Renal cortical epithelial cell (primary cell): ENCODE measurements around the gene GAB2. TPM values are rescaled to one million over a fixed set of nuclear protein-coding genes. Genes with fewer than 3 reads are reported as not detected.

Experiments
- DNase-seq: peaks from one replicate; pipeline ENCODE4 v3.0.0-alpha.2; 2011; ENCODE audit warnings: low read depth
- total RNA-seq: library from RNA; depleted of rRNA; stranded (reverse); fragments of >200 nt; gene quantifications from 2 replicates; pipeline ENCODE4 v1.2.3, GENCODE V29; 2014

The GAB2 gene
- total RNA-seq, 1 donor from 2014 or later: 11.0 TPM

DNA sequence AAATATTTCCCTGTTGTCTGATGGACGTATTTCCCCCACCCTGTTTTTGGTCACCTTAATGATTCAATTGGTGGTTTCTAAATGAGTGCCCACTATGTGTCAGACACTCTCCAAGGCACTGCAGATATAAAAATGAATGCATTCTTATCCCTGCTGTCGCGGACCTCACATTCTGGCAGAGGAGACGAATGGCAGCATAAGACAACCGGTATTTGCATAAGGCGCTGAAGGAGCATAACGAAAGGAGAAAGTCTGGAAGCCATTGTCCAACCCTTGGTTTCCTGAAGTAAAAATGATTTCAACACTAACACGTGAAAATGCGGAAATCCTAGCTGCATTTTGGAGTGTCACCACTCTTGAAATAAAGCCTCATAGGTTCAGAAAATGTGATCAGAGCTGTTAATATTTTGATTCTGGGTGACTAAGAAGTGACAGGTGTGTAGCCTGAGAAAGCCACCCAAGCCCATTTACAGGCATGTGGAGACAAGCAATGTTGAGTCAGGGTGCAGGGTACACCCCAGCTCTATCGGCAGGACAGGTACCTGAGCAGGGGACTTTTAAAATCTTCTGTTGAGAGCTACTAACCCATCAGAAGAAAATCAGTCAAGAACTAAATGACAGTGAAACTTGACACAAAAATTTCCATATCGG is 10.1 kb upstream of the GAB2 start:
- DNase-seq: no peak

DNA sequence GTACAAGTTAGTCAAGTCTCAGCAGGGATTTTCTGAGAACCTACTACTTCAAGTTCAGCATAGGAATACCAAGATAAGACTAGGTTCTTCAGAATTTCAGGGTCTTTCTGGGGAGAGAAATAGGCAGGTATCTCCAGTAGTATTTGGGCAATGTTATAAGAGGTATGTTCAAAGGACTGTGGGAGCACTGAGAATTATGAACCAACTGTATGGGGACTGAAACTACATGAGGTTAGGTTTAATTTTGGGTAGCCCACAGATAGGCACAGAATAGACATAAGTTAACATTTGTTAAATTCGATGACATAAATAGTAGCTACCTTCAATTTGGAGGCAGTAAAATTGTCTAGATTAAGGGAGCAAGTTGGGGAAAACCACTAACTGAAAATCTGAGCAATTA is 9.2 kb upstream of the GAB2 start:
- no peak for DNase-seq

DNA sequence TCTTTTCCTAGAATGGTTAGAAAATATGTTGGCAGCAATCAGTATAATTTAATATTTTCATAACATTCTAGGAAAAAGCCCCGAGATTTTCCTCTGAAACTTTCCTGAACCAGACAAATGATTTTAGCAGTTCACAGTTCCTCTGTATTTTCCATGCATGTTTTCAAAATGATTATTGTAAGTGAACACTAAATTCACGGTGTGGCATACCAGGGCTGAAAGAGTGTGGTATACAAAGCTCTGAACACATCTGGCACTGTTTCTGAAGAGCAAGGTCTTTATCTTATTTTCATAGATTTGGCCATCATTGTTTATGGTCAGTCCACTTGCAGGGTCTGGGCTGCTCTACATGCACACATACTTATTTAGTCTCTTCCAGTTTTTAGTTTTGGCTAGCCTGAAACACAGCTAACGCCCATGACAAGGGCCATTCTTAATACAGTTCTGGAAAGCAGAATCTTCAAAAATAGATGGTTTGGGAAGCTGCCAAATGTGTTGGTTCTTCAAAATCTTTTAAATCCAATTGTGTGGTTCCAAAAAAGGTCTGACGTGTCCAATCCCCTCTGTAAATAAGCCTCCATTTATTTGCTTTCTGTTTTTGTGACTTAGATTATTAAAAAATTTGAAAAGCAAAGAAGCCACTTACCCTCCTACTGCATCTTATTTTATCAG is 7.9 kb upstream of the GAB2 start:
- DNase-seq: no peak

DNA sequence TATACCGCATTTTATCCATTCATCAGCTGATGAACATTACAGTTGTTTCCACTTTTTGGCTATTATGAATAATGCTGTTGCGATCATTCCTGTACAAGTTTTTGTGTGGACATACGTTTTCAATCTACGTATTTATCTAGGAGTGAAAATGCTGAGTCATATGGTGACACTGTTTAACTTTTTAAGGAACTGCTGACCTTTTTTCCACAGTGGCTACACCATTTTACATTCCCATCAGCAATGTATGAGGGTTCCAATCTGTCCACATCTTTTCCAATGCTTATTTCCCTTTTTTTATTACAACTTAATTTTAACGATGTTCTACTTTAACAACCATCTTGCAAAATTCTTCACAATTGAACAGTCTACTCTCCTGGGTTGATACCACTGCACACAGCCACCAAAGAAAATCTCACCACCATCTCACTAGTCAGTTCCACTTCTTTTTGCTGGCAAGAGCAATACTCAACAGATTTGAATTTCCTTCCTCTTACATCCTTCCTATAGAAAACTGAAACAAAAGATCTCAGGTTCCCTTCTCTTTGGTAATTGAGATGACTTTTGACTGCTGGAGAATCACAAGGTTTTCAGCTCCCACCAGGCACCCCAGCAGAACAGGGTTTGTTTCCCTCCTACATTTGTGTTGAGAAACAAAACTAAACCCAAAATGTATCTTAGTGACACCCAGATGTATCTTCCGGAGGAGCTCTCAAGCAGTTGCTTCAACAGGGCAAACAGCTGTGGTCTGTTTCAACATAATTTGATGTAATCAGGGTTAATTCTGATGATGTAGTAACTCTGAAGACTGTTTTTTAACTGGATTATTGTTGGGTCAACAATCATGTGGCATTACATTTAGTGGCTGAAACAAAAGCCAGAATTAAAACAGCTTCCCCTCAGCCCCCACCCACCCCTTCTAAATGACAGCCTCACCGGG is 7.0 kb upstream of the GAB2 start:
- peak; percentile 26 for DNase-seq

DNA sequence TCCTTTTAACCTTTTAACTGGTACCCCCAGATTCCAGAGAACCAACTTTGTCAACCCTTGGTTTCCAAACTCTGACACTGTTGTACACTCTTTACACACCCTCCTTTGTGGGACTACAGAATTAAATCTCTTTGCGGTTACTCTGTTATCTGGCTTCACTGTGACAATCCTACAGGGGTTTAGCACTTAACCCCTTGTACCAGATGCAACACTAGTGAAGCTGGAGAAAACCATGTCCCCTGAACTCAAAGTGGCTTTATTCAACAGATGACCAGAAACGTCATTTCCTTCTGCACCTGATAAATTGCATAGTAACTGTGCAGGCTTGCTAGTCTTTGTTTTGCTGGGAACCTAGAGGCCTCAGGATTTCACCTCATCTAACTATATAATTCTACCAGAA is 5.6 kb upstream of the GAB2 start:
- DNase-seq: no peak

DNA sequence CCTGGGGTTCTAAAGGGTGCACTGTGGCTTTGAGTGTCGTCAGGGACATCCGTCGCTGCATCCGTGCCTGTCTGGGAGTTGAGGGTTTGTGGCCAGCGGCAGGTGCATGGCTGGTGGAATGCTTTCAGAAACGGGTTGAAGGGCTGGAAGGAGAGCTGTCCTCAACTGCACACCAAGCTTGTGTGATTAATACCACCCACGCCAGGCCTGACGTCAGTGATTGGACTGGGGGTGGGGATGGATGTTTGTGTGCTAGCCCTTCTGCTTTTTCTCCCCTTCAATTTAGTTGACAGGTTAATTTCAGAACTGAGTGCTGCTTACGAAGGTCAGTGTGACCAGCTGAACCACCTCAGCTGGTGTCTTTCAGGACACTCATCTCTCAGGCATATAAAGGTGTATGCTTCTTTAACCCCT is 3.2 kb upstream of the GAB2 start:
- DNase-seq: peak; percentile 79

DNA sequence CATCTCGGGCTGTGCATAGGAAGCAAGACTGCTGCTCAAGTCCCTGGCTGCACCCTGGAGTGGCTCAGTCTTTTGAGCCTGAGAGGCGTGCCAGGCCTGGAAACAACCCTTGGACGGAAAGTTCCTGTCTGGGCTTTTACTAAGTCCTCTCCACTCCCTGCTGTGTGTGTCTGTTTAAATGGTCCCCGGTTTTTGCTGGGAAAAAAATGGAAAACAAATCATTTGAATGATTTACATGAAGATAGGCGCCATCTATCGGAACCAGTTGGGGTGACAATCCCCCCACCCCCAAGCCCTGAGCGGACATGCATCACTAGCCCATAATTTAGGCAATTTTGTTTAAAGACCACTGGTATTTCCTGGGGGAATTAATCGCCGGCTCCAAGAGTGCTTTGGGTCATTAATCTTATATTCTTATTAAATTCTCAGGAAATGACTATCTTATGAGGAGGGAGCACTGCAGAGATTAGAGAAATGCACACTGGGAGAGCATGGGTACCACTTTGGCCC is 2.7 kb upstream of the GAB2 start:
- peak; percentile 79 for DNase-seq

DNA sequence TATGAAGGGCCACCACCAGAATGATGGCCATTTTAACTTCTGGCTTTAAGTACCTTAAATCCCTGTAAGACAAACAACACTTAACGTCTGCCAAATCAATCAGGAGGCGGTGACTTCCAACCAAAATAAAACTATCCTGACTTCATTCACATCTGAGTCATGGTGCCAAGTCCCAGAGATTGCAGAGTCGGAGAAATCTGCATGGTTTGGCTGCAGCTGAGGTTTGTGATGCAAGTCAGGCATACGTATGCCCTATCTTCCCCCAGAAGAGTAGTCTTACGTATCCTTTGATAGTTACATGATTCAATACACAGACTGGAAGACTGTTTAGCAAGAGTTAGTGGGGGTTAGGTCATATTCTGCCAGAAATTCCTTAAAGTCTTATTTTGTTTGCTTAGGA is 1.7 kb upstream of the GAB2 start:
- DNase-seq: peak; percentile 92

DNA sequence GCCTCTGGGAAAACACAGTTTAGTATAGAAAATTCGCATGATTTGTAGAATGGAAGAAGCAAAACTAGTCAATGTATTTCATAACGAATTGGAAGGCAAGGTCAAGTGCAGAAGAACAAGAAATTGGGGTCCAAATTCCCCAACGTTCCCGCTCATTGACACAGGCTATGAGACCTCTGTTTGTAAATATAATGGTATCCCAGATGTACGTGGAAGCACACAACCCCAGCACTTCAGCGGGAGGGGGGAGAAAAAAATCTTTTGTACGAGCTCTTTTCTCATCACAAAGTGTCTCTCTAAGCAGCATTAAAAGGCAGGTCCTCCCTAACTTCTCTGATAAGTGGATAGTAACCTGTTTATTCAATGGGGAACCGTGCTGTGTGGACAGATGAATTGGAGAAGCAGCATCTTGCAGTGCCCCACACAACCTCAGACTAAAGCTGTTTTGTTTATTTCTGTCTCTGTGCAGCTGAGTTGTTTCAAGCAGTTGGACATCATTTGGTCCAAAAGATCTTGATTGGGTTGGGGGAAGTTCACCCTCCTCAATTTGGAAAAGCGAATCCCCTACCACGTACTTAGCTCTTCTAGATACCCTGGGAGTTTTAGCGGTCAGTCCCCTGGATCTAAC is 1.1 kb upstream of the GAB2 start:
- DNase-seq: peak; percentile 2

DNA sequence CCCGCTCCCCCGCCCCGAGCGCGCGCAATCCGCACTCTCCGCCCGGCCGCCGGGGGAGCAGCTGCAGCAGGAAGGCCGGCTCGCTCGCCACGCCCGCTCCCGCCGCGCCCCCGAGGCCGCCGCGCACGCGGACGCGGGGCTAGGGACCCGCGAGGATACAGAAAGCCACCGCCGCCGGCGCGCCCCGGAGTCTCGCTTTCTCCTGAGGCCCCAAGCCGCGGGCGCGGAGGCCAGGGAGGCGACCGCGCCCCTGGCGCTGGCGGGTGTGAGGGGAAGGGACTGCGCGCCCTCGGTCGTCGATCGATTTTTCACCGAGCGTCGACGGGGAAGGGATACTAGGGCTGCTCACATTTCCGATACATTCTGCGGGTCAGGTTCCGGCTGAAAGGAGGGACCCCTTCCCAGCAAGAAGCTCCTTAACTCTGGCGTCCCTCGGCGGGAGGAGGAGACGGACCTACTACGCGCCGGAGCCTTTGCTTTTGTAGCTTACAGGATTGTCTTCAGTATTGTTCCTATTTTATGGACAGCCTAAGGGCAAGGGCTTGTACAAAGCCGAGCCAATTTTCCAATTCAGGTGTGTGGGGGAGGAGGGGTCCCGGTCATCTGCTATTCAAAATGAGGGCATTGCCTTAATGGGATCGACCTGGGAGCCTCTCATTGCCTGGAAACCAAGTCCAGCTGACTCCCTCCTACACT is 416 bp upstream of the GAB2 start:
- peak; percentile 7 for DNase-seq

DNA sequence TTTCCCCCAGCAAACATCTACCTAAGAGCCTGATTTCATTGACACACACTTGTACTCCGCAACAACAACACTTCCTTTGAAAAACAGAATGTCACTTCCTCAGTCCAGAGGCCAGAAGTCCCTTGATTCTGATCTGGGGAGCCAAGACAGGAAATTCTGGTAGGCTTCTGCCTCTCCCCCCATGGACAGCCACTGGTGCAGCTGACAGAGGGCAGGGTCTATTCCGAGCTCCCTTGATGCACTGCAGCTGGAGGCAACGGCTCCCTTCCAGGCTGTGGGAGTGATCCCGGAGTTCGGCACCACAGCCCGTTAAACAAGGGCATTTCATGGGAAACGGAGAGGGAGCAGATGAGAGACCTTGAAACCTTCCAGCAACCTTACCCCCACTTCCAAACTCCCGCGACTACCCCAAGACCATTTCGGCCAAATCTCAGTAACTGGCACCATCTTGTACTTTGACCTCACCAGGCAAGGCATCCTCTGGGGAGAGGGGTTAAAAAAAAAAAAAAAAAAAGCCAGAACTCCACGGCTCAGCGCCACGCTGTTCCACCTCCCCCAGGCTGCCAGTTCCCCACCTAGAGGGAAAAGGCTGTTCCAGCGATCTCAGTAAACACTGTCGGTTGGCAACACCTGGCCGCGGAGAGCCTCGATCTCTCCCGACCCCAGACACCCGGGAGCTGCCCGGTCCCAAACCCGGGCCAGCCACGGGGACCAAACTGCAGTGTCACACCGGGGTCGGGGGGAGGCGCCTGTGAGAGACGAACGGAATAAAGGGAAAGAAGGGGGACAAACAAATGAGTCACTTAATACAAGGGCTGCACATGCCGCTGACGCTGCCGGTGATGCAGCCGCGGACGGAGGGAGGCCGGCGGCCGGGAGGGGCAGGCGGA is 1.1 kb downstream of the GAB2 start:
- DNase-seq: peak; percentile 74

DNA sequence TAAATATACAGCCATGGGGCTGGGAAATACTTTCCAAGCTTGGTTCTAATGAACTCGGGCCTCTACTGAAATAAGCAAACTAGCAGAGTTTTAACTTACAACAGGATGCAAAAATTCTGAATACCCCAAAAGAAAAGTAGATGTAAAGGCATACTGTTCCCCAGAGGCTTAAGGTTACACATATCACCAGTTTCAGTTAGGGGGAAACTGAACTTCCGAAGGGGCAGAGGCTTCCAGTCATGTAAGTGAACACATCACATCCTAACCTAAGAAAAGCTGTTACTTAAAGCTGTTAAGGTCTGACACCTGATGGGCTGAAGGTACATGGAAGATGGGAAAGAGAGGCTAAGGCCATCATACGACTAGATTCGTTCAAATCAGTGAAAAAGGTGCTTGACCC is 2.3 kb downstream of the GAB2 start:
- DNase-seq: no peak

DNA sequence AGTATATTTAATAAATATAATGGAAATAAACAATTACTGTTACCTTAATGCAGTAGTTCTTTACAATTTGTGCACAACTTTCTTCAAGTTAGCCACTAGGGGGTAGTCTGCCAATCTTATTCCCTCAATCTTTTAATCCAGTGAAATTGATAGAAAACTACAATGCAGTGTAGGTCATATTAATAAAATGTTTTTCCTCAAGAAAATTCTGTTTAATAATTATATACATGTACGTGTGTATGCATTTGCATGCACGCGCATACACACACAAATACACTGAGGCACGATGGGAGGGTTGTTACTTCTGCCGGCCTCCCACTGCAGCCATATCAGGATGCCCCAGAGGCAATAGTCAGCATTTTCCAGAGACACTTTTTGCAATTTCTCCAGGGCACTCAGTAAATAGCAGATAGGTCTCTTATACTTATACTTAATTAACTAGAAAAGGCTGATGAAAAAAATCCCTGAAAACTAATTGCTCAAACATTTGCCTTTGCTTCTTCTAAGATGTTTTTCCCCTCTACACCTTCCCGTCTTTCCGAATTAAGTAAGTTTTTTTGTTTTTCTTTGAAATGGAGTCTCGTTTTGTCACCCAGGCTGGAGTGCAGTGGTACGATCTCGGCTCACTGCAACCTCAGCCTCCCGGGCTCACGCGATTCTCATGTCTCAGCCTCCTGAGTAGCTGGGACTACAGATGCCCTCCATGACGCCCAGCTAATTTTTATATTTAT is 3.1 kb downstream of the GAB2 start:
- peak; percentile 32 for DNase-seq

DNA sequence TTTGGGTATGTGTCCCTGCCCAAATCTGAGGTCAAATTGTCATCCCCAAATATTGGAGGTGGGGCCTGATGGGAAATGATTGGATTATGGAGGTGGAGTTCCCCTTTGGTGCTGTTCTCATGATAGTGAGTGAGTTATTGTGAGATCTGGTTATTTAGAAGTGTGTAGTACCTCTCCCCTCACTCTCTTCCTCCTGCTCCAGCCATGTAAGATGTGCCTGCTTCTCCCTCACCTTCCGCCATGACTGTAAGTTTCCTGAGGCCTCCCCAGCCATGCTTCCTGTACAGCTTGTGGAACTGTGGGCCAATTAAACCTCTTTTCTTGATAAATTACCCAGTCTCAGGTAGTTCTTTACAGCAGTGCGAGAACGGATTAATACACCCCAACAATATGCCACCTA is 9.0 kb downstream of the GAB2 start:
- no peak for DNase-seq

DNA sequence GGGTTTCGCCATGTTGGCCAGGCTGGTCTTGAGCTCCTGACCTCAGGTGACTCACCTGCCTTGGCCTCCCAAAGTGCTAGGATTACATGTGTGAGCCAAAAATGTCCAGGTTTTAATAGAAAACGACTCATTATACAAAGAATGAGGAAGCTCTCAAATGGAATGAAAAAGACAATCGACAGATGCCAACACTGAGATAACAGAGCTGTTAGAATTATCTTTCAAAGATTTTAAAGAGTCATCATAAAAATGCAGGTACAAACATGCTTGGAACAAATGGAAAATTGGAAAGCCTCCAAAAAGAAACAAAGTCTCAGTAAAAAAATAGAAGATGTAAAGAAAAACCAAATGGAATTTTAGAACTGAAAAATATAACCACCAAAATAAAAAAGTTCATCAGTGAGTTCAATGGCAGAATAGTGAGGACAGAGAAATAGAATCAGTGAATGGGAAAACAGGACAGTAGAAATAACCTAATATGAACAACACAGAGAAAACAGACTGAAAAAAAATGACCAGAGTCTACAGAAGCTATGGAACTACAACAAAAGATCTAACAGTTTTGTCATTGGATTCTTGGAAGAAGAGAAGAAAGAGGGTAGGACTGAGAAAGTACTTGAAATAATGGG is 10.9 kb downstream of the GAB2 start:
- DNase-seq: peak; percentile 55

DNA sequence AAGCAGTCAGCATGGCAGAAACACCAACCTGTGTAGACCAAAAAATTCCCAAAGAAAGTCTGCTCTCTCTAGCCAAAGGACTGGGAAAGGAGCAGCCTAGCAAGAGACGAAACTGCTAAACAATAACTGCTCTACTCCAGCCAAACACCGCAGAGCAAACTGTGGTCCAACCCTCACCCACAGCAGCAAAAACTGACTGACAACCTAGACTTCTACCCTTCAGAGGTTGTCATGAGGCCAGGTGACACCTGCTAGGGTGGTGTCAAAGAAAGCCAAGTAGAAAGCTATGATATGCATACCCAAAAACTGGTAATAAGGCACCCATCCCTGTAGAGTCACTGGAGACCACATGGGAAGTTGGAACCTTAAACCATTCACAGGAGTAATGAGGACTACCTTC is 11.8 kb downstream of the GAB2 start:
- no peak for DNase-seq

DNA sequence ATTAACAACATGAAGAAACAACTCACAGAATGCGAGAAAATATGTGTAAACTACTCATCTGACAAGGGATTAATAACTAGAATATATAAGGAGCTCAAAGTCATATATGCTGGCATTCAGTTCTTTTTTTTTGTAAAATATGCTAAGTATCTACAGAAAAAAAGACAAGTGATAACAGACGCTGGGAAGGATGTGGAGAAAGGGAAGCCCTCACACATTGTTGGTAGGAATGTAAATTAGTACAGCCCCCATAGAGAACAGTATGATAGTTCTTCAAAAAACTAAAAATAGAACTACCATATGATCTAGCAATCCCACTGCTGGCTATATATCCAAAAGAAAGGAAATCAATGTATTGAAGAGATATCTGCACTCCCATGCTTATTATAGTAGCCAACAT is 13.8 kb downstream of the GAB2 start:
- no peak for DNase-seq

DNA sequence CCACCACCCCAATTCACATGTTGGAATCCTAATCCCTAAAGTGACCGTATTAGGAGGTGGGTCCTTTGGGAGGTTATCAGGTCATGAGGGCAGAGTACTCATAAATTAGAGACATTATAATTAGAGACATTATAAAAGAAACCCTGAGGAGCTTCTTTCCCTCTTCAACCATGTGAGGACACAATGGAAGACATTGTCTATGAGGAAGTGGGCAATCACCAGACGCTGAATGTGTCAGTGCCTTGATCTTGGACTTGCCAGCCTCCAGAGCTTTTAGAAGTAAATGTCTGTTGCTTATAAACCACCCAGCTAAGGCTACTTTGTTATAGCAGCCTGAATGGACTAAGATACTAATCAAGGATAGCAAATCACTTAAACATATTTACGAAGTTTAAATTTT is 14.8 kb downstream of the GAB2 start:
- DNase-seq: no peak

DNA sequence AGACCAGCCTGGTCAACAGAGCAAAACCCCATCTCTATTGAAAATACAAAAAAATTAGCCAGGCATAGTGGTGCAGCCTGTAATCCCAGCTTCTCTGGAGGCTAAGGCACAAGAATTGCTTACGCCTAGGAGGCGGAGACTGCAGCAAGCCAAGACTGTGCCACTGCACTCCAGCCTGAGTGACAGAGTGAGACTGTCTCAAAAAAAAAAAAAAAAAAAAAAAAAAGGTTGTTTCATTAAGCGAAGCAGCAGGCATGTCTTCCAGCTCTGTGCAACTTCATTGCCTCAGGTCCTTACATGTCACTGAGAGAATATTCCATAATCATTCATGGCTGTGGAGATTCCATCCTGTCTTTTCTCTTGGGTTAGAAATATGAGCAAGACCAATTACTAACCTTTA is 16.9 kb downstream of the GAB2 start:
- DNase-seq: no peak
